ENCODE measurements around the gene CYFIP2.

The CYFIP2 gene

DNA sequence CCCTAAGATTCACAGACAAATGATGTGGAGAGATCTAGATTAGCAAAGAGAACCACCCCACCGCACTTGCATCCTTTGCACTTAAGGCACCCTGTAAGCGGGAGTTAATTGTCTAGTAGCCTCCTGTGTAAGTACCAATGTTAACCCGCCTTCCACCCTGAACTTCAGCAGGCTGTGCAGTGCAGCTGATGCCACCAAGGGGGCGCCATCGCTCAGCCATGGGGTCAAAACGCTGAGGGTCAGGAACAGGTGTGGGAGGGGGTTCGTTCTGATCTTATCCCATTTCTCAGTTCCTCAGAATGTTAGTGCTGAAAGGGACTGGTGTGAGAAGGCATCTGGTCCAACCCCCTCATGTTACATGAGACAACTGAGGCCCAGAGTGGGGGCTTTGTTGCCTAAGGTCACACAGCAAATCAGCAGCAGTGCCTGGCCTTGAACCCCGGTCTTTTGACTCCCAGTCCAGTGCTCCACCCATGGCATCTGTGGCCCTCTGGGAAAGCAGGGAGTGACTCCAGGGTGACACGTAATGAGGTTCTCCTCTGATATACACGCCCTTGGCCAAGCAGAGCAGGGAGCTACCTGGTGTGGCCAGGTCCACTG, 57.3 kb downstream of the CYFIP2 start:
- FAIRE-seq (no peak), DNase-seq (ENCODE audit: insufficient read length, low spot score) (no peak)
- TF ChIP-seq, protein P1, sequence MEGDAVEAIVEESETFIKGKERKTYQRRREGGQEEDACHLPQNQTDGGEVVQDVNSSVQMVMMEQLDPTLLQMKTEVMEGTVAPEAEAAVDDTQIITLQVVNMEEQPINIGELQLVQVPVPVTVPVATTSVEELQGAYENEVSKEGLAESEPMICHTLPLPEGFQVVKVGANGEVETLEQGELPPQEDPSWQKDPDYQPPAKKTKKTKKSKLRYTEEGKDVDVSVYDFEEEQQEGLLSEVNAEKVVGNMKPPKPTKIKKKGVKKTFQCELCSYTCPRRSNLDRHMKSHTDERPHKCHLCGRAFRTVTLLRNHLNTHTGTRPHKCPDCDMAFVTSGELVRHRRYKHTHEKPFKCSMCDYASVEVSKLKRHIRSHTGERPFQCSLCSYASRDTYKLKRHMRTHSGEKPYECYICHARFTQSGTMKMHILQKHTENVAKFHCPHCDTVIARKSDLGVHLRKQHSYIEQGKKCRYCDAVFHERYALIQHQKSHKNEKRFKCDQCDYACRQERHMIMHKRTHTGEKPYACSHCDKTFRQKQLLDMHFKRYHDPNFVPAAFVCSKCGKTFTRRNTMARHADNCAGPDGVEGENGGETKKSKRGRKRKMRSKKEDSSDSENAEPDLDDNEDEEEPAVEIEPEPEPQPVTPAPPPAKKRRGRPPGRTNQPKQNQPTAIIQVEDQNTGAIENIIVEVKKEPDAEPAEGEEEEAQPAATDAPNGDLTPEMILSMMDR (IDR thresholded peaks at IDR 0.05; ENCODE audit: insufficient read depth, missing control alignments), result no peak

DNA sequence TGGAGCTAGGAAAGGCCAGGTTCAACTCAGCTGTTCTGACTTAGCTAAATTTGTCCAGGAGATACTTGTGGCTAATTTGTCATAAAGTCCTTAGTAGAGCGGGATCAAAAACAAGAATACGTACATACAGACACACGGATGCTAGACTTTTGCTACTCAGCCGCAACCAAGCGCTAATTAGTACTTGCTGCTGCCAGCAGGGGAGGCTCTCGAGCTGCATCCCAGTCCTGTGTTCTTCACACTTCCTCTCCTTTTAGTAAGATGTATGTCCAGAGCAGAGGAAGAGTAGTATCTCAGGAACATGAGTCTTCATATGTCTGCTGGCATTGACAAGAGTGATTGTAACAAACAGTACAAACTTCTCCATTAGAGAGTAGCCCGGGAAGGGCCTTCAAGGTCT, 58.3 kb downstream of the CYFIP2 start:
- no peak for FAIRE-seq
- TF ChIP-seq, protein P1 (IDR thresholded peaks at IDR 0.05; ENCODE audit: insufficient read depth, missing control alignments), result no peak
- no peak for DNase-seq (ENCODE audit: insufficient read length, low spot score)

DNA sequence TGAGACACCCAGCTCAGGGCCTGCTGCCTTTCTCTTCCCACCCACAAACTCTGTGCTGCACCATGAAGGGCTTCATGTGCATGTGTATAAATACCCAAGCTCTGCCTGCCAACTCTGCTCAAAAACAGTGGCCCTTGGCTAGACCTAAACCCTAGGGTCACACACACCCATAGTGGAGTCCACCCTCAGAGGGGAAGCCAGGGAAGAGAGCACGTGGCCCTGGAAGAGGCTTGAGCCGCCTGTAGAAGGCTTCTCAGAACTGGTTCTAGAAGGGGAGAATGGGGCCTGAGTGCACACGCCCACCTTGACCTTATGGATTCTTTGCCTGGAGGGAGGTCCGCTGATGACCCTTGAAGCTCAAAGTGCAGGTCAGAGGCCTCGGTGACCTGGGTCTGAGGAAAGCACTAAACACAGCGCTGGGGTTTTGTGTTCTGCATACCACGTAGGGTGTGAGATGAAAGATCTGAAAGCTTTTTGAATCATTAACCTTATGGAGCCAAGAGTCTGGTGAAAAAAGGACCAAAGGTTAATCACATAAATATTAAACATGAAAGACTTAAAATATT, 60.6 kb downstream of the CYFIP2 start:
- TF ChIP-seq, protein P1 (IDR thresholded peaks at IDR 0.05; ENCODE audit: insufficient read depth, missing control alignments), result no peak
- FAIRE-seq, result no peak
- DNase-seq (ENCODE audit: insufficient read length, low spot score), result no peak

DNA sequence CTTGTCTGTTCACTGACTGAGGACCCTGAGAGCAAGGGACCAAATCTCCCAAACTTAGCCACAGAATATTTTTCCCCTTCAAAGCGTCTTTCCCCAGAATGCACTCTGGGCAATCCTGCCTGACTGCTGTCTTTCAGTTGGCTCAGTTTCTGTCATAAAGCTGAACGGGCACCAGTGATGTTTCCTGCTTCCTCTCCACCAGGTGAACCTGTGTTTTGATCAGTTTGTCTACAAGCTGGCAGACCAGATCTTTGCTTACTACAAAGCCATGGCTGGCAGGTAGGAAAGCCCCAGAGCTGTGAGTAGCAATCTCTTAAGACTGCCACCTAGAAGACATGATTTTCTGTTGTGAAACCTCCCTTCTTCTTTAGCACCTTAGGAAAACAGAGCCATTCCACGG, 61.8 kb downstream of the CYFIP2 start:
- TF ChIP-seq, protein P1 (IDR thresholded peaks at IDR 0.05; ENCODE audit: insufficient read depth, missing control alignments), result no peak
- no peak for FAIRE-seq
- DNase-seq (ENCODE audit: insufficient read length, low spot score), result no peak

DNA sequence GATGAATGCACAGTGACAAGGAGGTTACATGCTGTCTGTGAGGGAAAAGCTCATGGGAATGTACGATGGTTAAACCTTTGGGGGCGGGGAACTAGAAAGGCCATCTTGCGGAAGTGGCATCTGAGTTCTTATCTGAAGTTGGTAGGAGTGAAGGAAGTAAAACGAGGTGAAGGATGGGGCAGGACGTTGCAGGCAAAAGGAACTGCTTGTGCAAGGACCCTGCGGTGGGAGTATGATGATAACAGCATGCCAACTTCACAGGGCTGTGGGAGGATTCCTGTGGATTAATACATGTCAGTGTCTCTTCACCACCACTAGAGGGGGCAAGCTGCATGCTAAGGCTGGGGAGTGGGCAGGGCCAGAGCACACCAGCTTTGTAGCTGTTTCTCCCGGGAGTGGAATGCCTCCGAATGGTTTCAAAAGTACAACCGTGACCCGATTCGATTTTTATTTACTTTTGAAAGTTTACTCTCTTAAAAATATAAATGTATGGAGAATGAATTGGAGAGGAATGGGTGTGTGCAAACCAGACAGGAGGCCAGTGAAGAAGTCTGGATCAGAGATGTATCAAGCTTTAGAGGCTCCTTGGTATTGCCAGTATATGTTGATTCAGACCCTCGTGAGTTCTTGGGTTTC, 62.5 kb downstream of the CYFIP2 start:
- DNase-seq (ENCODE audit: insufficient read length, low spot score) (peak; percentile 60), FAIRE-seq (no peak)
- TF ChIP-seq, protein P1 (IDR thresholded peaks at IDR 0.05; ENCODE audit: insufficient read depth, missing control alignments), result peak; percentile 94

DNA sequence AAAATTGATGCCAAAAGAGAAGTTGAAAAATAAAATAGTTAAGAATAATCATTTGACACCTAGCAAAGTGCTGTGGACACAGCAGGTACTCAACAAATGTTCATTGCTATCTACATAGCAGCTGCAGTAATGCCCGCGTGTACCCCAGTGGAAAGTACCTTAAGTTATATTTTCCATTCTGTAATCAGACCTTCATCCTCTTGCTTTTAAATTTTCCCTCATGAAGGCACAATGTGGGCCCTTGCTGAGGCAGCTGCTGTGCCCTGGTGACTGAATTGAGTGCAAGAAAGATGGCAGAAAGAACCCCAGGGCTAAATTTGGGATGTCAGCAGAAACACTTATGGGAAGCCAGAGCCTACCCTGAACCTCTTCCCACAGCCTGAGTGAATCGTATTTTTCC, 65.9 kb downstream of the CYFIP2 start:
- FAIRE-seq, result no peak
- TF ChIP-seq, protein P1 (IDR thresholded peaks at IDR 0.05; ENCODE audit: insufficient read depth, missing control alignments), result no peak
- no peak for DNase-seq (ENCODE audit: insufficient read length, low spot score)

Data from D721Med (cell line).